ENCODE results near the gene EPAS1. TPM values are rescaled to one million over a fixed set of nuclear protein-coding genes. Genes with fewer than 3 reads are reported as not detected.

The EPAS1 gene
- total and polyA plus RNA-seq, 9 of the 15 experiments (the other 6 are each of a cell fraction or from before 2014, with no cell fraction given), result 0.25 to 11.2 (median 4.1) TPM

GRCh38 chr2:46328291-46328690 lies 31.1 kb downstream of the EPAS1 start (continued):
- TF ChIP-seq CHD7 (IDR thresholded peaks at IDR 0.05; ENCODE audit: low read depth, low read length), result no peak
- TF ChIP-seq HDAC6 (IDR thresholded peaks at IDR 0.05; ENCODE audit: low read depth, low read length), result no peak
- peak; percentile 8; the same call in 1 of the 2 replicates for TF ChIP-seq PKNOX1 (IDR thresholded peaks at IDR 0.05)
- no peak for TF ChIP-seq PTBP1 (IDR thresholded peaks at IDR 0.05; ENCODE audit: low read depth, low read length)
- TF ChIP-seq ZNF263 (CRISPR knock-in tag; IDR thresholded peaks at IDR 0.05; ENCODE audit: borderline replicate concordance), result no peak
- TF ChIP-seq DNMT1 (IDR thresholded peaks at IDR 0.05), result no peak
